Activated T-cell treated with anti-CD3 and anti-CD28 coated beads for 48 hours (primary cell): ENCODE data around the gene KCTD4.

Experiments used
- DNase-seq: peaks from one replicate; pipeline ENCODE4 v3.0.0-alpha.2; 2020; ENCODE audit warnings: low read depth

Gene KCTD4

GRCh38 chr13:45174478-45174877 is 26.4 kb downstream of the KCTD4 start:
- DNase-seq = no peak

DNA sequence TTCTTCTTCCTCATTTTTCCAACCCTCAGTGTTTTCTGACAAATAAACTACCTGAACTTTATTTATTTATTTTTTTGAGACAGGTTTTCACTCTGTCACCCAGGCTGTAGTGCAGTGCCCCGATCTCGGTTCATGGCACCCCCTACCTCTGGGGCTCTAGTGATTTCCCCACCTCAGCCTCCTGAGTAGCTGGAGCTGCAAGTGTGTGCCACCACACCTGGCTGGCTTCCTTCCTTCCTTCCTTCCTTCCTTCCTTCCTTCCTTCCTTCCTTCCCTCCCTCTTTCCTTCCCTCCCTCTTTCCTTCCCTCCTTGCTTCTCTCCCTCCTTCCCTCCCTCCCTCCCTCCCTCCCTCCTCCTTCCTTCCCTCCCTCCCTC is 32.3 kb downstream of the KCTD4 start:
- DNase-seq = no peak

DNA sequence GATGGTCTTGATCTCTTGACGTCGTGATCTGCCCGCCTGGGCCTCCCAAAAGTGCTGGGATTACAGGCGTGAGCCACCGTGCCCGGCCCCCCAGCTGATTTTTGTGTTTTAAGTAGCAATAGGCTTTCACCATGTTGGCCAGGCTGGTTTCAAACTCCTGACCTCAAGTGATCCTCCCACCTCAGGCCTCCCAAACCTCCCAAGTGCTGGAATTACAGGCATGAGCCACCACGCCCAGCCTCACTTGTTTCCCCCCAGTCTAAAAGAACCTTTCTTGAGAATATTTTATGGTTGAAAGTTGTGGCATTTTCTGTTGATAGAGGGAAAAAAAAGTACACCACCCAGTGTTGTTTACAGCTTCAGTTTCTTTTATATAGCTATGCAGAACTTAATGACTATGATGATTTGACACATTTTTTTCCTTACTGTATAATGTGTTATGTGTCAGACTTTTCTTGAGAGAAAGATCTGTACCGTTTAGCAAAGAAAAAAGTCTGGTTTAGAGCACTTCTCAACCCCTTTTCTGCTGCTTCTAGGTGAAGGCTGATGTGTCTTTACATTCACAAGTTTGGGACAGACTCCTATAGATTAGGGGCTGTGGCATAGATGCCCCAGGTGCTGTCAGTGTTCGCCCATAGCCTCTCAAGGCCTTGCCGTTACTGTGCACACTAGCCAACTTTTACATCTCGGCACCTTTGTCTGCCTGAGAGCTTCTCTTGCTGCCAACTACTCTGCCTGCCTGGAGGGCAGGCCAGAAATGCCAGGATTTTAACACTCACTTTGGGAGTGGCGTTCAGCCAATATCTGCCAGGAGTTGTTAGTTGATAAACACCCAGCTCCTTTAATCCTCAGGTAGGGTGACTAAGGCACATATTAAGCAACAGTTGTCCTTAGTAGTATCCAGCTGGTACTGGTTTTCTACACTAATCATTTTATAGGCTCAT is 33.0 kb downstream of the KCTD4 start:
- no peak for DNase-seq

DNA sequence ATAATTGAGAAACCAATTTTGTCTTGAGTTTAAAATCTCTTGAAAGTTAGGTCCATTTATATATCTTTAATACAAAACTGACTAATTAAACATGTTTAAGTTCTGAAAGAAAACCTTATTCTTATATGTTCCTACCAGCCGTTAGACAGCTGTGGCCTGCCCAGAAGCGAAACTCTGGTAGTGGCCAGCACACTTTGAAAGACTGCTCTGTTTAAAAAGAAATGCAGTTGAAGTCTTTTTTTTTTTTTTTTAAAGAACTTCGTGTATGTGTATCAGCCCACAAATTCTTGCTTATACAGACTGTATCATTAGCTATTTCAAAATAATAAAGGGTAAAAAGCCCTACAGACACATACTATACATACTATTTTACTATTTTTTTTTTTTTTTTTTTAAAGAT is 34.0 kb downstream of the KCTD4 start:
- DNase-seq = no peak

GRCh38 chr13:45162821-45163220 is 38.0 kb downstream of the KCTD4 start:
- no peak for DNase-seq

DNA sequence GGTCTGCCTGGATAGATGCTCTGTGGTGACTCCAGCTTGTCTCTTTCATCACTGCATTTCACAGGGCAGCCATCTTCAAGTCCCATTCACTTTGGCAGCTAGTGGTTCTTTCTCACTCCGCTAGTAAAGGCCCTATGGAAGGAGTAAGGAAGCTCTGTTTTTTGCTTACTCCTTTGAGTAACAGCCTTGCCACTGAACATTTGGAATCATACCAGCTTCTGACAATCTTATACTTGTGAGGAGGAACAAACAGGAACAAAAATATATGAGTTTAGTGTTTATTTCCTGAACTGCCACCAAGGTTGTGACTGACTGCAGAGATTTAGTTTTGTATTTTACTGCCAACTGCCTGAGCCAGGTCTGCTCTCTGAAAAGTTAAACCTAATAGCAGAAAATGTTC is 38.7 kb downstream of the KCTD4 start:
- no peak for DNase-seq

DNA sequence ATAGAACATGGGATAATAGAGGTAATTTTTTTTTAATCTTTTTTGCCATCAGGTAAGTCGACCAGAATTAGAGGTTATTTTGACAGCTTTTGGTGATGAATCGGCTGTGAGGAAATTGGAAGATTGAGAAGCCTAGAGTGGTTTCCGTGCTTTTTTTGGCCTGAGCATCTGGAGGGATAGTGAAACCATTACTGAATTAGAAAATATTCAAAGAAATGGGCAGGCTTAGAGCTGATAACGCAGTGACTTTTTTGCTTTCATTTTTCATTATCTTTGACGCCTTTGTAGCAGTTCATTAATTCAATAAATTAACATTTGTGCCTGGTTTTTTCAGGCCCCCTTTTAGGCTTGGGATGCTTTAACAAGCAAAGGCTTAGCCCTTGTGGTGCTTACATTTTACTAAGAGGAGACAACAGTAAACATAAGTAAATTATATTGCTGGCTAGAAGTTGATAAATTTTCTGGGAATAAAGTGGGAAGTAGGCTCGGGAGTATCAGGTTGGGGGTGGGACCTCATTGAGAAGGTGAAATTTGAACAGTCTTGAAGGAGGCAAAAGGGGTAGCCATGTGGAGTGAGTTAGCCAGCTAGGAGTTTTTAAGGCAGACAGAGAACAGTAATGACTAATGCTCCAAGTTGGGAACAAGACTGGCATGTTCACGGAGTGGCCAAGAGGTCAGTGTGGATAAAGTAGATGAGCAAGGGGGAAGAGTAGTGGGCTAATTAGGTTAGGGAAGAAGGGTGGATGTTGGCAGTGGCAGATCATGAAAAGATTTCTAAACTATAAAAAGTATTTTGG is 44.1 kb downstream of the KCTD4 start:
- DNase-seq = no peak

DNA sequence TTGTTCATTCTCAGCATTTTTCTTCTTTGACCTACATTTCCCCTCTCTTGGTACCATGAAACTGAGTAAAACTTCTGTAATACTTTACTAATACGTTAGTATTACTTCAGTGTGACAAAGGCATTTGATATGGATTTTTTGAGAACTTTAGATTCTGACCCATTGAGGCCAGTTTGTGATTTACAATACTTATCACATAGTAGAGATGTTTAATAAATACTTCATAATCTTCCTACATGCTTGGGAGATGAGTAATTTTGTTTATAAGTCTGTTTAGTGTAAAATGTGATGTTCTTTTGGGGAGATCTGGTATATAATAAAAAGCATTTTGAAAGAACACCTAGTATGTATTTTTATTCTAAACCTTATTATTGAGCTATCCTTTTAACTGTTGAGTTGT is 50.9 kb downstream of the KCTD4 start:
- DNase-seq = no peak

GRCh38 chr13:45143346-45143751 is 57.5 kb downstream of the KCTD4 start:
- DNase-seq = no peak
